ENCODE measurements around the gene EPHA10. TPM values are rescaled to one million over a fixed set of nuclear protein-coding genes. Genes with fewer than 3 reads are reported as not detected.

Gene EPHA10
- total RNA-seq, 4 donors from 2014 or later, result 54.5 to 94.3 (median 77.6) TPM

DNA sequence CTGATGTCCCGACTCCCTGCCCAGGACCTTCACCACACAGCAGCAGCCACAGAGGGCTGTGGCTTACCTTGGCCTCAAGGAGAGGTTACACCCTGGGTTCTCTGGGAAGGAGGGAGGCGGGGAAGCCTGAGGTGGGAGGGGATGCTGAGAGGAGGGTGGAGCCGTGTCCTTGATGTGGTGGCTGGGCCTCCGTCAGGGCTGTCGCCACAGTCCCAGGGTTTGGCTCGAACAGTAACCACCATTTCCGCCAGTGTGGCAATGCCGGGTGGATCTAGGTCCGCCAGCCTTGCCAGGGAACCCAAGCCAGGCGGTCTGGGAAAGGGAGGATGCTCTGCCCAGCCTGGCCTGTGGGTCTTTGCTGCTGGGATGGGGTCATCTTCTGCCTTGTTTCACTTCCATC lies 91.0 kb downstream of the EPHA10 start:
- H3K4me1 ChIP-seq, result peaks cover 0 to 19% (median 5%) of the 10 kb centered on the region in 4 donors
- 59% methylated on average over 10 of the region's 10 CpGs; no CpG with 5 or more reads in 1 of the 2 donors for WGBS, 2 donors (ENCODE audit: low coverage in 1 of 2)
- in situ Hi-C loops (cut with MboI; ENCODE audit: low pct_ligation_motif_present in 1 of 4, low pct_unique_long_range_greater_than_20kb in 1 of 4, low sequenced_read_pairs in 3 of 4) (loop anchor here in 1 of 4 donors (25.0 kb wide), 1 partner anchor 237 kb away; no protein-coding TSS in a partner anchor), intact Hi-C loops (cut with DNase I; ENCODE audit: low total_unique reads) (no loop called here)
- H3K4me3 ChIP-seq, result no peak overlapping the region
- no peak for TF ChIP-seq POLR2A (IDR thresholded peaks at IDR 0.05)
- no peak for TF ChIP-seq POLR2AphosphoS5 (IDR thresholded peaks at IDR 0.05)
- TF ChIP-seq CTCF (IDR thresholded peaks at IDR 0.05), result no peak
- no peak for TF ChIP-seq EP300 (IDR thresholded peaks at IDR 0.05; ENCODE audit: low read depth)
- peaks cover 25% of the 10 kb centered on the region for H3K27me3 ChIP-seq
- H3K9me3 ChIP-seq, result no peaks in the 10 kb centered on the region
- H3K27ac ChIP-seq, result no peak overlapping the region
- no peaks in the 10 kb centered on the region for H3K36me3 ChIP-seq
- no peak for DNase-seq

- intact Hi-C loops (cut with DNase I; ENCODE audit: low total_unique reads), result no loop called here
- Histone ChIP-seq H3K4me3 (no peak overlapping the region), H3K27me3 (peaks cover 33% of the 10 kb centered on the region), H3K4me1 (peaks cover 0 to 19% (median 5%) of the 10 kb centered on the region in 4 donors), H3K36me3 (no peaks in the 10 kb centered on the region), H3K27ac (no peak overlapping the region), H3K9me3 (no peaks in the 10 kb centered on the region)
- no peak for DNase-seq
- 51% methylated on average over 9 of the region's 9 CpGs; no CpG with 5 or more reads in 1 of the 2 donors for WGBS, 2 donors (ENCODE audit: low coverage in 1 of 2)
- TF ChIP-seq CTCF (IDR thresholded peaks at IDR 0.05) (no peak), POLR2A (IDR thresholded peaks at IDR 0.05) (no peak), POLR2AphosphoS5 (IDR thresholded peaks at IDR 0.05) (no peak), EP300 (IDR thresholded peaks at IDR 0.05; ENCODE audit: low read depth) (no peak)
- in situ Hi-C loops (cut with MboI; ENCODE audit: low pct_ligation_motif_present in 1 of 4, low pct_unique_long_range_greater_than_20kb in 1 of 4, low sequenced_read_pairs in 3 of 4), result loop anchor here in 1 of 4 donors (25.0 kb wide), 1 partner anchor 235 kb away; no protein-coding TSS in a partner anchor
Observed at GRCh38 chr1:37672136-37672870, 92.6 kb downstream of the EPHA10 start.

DNA sequence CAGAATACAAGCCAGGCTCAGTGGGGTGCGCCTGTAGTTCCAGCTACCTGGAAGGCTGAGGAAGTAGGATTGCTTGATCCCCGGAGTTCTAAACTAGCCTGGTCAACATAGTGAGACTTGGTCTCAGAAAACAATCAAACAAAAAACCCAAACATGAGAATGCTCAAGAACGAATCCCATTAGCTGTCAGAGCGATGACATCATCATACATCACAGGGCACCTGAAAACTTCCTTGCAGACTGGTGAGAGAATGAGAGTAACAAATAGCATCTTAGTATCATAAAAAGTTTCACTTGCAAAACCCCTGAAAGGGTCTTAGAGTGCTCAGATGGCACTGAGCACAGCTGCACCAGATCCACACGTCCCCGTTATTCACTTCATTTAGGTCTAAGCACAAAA lies 93.7 kb downstream of the EPHA10 start:
- in situ Hi-C loops (cut with MboI; ENCODE audit: low pct_ligation_motif_present in 1 of 4, low pct_unique_long_range_greater_than_20kb in 1 of 4, low sequenced_read_pairs in 3 of 4), result loop anchor here in 1 of 4 donors (25.0 kb wide), 1 partner anchor 234 kb away; no protein-coding TSS in a partner anchor
- peaks cover 33% of the 10 kb centered on the region for H3K27me3 ChIP-seq
- 69 to 83% methylated on average over 1 to 6 of the region's 6 CpGs for WGBS, 2 donors (ENCODE audit: low coverage in 1 of 2)
- no peak overlapping the region for H3K27ac ChIP-seq
- H3K36me3 ChIP-seq, result no peaks in the 10 kb centered on the region
- peaks cover 0 to 10% (median 0%) of the 10 kb centered on the region in 4 donors for H3K4me1 ChIP-seq
- DNase-seq, result no peak
- intact Hi-C loops (cut with DNase I; ENCODE audit: low total_unique reads), result no loop called here
- TF ChIP-seq EP300 (IDR thresholded peaks at IDR 0.05; ENCODE audit: low read depth) (no peak), POLR2A (IDR thresholded peaks at IDR 0.05) (no peak), POLR2AphosphoS5 (IDR thresholded peaks at IDR 0.05) (no peak), CTCF (IDR thresholded peaks at IDR 0.05) (no peak)
- H3K4me3 ChIP-seq, result no peak overlapping the region
- H3K9me3 ChIP-seq, result no peaks in the 10 kb centered on the region

- no peaks in the 10 kb centered on the region for H3K36me3 ChIP-seq
- TF ChIP-seq CTCF (IDR thresholded peaks at IDR 0.05) (no peak), POLR2A (IDR thresholded peaks at IDR 0.05) (no peak), POLR2AphosphoS5 (IDR thresholded peaks at IDR 0.05) (no peak), EP300 (IDR thresholded peaks at IDR 0.05; ENCODE audit: low read depth) (no peak)
- no peak overlapping the region for H3K4me3 ChIP-seq
- H3K9me3 ChIP-seq, result no peaks in the 10 kb centered on the region
- WGBS, 2 donors (ENCODE audit: low coverage in 1 of 2), result 60 to 75% methylated on average over 2 of the region's 2 CpGs
- H3K27ac ChIP-seq, result no peak overlapping the region
- DNase-seq, result no peak
- intact Hi-C loops (cut with DNase I; ENCODE audit: low total_unique reads), result no loop called here
- H3K4me1 ChIP-seq, result no peaks in the 10 kb centered on the region
- in situ Hi-C loops (cut with MboI; ENCODE audit: low pct_ligation_motif_present in 1 of 4, low pct_unique_long_range_greater_than_20kb in 1 of 4, low sequenced_read_pairs in 3 of 4), result loop anchor here in 1 of 4 donors (25.0 kb wide), 1 partner anchor 233 kb away; no protein-coding TSS in a partner anchor
- H3K27me3 ChIP-seq, result peaks cover 33% of the 10 kb centered on the region
Observed at GRCh38 chr1:37670133-37670532, 94.8 kb downstream of the EPHA10 start.
